PC-9 (cell line): Measurements from ENCODE around the gene IRAK4. TPM values are rescaled to one million over a fixed set of nuclear protein-coding genes. Genes with fewer than 3 reads are reported as not detected.

ENCODE experiments used
- BruUV-seq: library from RNA; stranded (reverse); fragments of 400-500 nt; replicated peaks from 2 replicates; lab custom pipeline; 2021; lab: Mats Ljungman, UMichigan
- CTCF ChIA-PET: fragments of 300-600 bp; sonication (Branson Sonifier 250); formaldehyde crosslinking; loops from one replicate; lab custom pipeline; 2022; ENCODE audit warnings: antibody characterized with exemption; lab: Charles Lee
- POLR2A ChIA-PET: fragments of 300-600 bp; sonication (Branson Sonifier 250); formaldehyde crosslinking; loops from one replicate; lab custom pipeline; 2022; ENCODE audit warnings: antibody characterized with exemption; ENCODE audit not compliant: unreplicated experiment; lab: Charles Lee
- DNase-seq, 2 experiments: peaks; one replicate each; pipeline versions ENCODE4 v3.0.0 to v3.0.0-alpha.2; 2015 to 2022; ENCODE audit warnings: mixed read lengths in 1 of 2
- H2AFZ ChIP-seq: fragments of 200-600 bp; sonication (generic); 2 replicates; pipeline ENCODE4 v1.8.1; 2017; ENCODE audit warnings: antibody characterized with exemption
- H3F3A ChIP-seq: fragments of 200-600 bp; sonication (generic); 2 replicates; pipeline ENCODE4 v1.8.1; 2017; ENCODE audit warnings: antibody characterized with exemption, mild to moderate bottlenecking, low read depth; ENCODE audit not compliant: insufficient read depth
- H3K27ac ChIP-seq: fragments of 200-600 bp; sonication (generic); 2 replicates; pipeline ENCODE4 v1.6.1; 2016; ENCODE audit warnings: mixed run types
- H3K27me3 ChIP-seq: fragments of 200-600 bp; sonication (generic); 2 replicates; pipeline ENCODE4 v1.6.1; 2016; ENCODE audit warnings: low read depth, mixed run types; ENCODE audit not compliant: insufficient read depth
- H3K36me3 ChIP-seq: fragments of 200-600 bp; sonication (generic); 2 replicates; pipeline ENCODE4 v1.6.1; 2016; ENCODE audit warnings: low read depth, mixed run types
- H3K4me1 ChIP-seq: fragments of 200-600 bp; sonication (generic); replicated peaks from 2 replicates; pipeline ENCODE4 v1.6.1; 2016; ENCODE audit warnings: mixed run types; ENCODE audit not compliant: insufficient read depth
- H3K4me2 ChIP-seq: fragments of 200-600 bp; sonication (generic); 2 replicates; pipeline ENCODE4 v1.6.1; 2017; ENCODE audit warnings: mixed run types
- H3K4me3 ChIP-seq: fragments of 200-600 bp; sonication (generic); 2 replicates; pipeline ENCODE4 v1.6.1; 2016; ENCODE audit warnings: mixed run types
- H3K79me2 ChIP-seq: fragments of 200-600 bp; sonication (generic); 2 replicates; pipeline ENCODE4 v1.6.1; 2017; ENCODE audit warnings: low read depth, mixed run types
- H3K9me2 ChIP-seq: fragments of 200-600 bp; sonication (generic); 2 replicates; pipeline ENCODE4 v1.8.1; 2017; ENCODE audit warnings: mild to moderate bottlenecking; ENCODE audit not compliant: insufficient read depth
- H3K9me3 ChIP-seq: fragments of 200-600 bp; sonication (generic); 2 replicates; pipeline ENCODE4 v1.8.1; 2016; ENCODE audit warnings: low read depth; ENCODE audit not compliant: insufficient read depth
- H4K20me1 ChIP-seq: fragments of 200-600 bp; sonication (generic); 2 replicates; pipeline ENCODE4 v1.8.1; 2017; ENCODE audit not compliant: insufficient read depth
- EZH2 ChIP-seq: fragments of 200-600 bp; sonication (generic); IDR thresholded peaks from 2 replicates; pipeline ENCODE4 v1.8.0; 2017; ENCODE audit warnings: antibody characterized with exemption, low read depth
- intact Hi-C: fragments of 100-400 bp; cut with micrococcal nuclease; formaldehyde crosslinking; loops from one replicate; pipeline ENCODE4 v1.10.0; 2022; ENCODE audit not compliant: unreplicated experiment
- total RNA-seq: library from RNA; stranded (reverse); gene quantifications from 2 replicates; pipeline ENCODE4 v1.2.3, GENCODE V29; 2021
- TF ChIP-seq, protein P1 (sequence below): fragments of 200-600 bp; sonication (generic); conservative IDR thresholded peaks from 2 replicates; pipeline ENCODE4 v1.6.1; 2017; ENCODE audit warnings: mixed run types, antibody characterized with exemption, mild to moderate bottlenecking, moderate library complexity

The IRAK4 gene
- total RNA-seq, 1 experiment from 2014 or later, result 10.1 TPM

DNA sequence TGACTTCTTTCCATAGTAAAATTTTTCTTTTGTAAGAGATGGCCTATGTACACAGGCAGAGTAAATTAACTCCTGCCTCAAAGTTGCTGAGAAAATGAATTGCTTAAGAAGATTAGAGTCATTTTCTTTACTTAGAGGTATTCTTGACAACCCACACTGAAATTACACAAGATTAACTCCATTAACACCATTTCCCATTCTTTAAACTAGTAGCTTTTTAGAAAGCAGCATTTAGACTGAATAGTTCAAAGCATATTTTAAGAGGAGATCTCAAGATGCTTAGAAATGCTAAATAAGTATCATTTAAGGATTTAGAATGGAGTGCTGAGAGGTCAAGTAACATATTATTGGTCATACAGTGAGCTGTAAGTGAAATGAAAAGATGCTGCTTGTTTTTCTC, 35.6 kb upstream of the IRAK4 start:
- Histone ChIP-seq H3K27me3 (no peaks in the 10 kb centered on the region), H3K79me2 (no peaks in the 10 kb centered on the region), H3K4me1 (no peaks in the 10 kb centered on the region), H2AFZ (no peak overlapping the region), H3K4me3 (no peak overlapping the region), H4K20me1 (no peaks in the 10 kb centered on the region), H3K27ac (no peak overlapping the region), H3K36me3 (peaks cover 4% of the 10 kb centered on the region; the same call in 1 of the 2 replicates), H3K4me2 (no peak overlapping the region), H3K9me2 (0 out of 2 replicates have a peak, but pooled peaks cover 3% of the 10 kb centered on the region), H3F3A (no peaks in the 10 kb centered on the region), H3K9me3 (no peaks in the 10 kb centered on the region; the same call in 1 of the 2 replicates)
- intact Hi-C loops, result no loop called here
- ChIA-PET CTCF (no interaction called here), POLR2A (no interaction called here)
- DNase-seq, result no peak
- no TSS peak for BruUV-seq
- TF ChIP-seq, protein P1, sequence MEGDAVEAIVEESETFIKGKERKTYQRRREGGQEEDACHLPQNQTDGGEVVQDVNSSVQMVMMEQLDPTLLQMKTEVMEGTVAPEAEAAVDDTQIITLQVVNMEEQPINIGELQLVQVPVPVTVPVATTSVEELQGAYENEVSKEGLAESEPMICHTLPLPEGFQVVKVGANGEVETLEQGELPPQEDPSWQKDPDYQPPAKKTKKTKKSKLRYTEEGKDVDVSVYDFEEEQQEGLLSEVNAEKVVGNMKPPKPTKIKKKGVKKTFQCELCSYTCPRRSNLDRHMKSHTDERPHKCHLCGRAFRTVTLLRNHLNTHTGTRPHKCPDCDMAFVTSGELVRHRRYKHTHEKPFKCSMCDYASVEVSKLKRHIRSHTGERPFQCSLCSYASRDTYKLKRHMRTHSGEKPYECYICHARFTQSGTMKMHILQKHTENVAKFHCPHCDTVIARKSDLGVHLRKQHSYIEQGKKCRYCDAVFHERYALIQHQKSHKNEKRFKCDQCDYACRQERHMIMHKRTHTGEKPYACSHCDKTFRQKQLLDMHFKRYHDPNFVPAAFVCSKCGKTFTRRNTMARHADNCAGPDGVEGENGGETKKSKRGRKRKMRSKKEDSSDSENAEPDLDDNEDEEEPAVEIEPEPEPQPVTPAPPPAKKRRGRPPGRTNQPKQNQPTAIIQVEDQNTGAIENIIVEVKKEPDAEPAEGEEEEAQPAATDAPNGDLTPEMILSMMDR, result no peak
- no peak for TF ChIP-seq EZH2

DNA sequence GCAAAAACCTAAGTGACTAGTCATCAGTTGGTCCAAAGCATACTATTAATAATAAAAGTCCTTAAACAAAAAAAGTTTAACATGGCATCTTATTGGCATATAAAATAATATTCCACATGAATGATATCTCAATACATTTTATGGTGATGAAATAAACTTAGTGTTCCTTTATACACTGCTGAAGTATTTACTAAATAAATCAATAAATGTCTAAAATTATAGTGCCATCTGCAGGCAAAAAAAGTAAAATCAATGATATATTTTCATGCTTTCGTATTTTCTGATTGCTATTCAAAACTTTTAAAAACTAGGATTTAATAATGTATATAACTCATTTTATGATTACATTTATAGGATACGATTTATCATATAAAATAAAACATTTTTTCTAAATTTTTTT, 30.6 kb upstream of the IRAK4 start:
- H4K20me1 ChIP-seq, result no peaks in the 10 kb centered on the region
- H3K4me2 ChIP-seq, result no peak overlapping the region
- H3K4me1 ChIP-seq, result no peaks in the 10 kb centered on the region
- H3K79me2 ChIP-seq, result no peaks in the 10 kb centered on the region
- no peaks in the 10 kb centered on the region for H3K9me2 ChIP-seq
- ChIA-PET CTCF (no interaction called here), POLR2A (no interaction called here)
- H3K27ac ChIP-seq, result no peak overlapping the region
- H3K36me3 ChIP-seq, result peaks cover 4% of the 10 kb centered on the region; the same call in 1 of the 2 replicates
- no TSS peak for BruUV-seq
- H3K4me3 ChIP-seq, result no peak overlapping the region
- no peaks in the 10 kb centered on the region for H3K27me3 ChIP-seq
- no peaks in the 10 kb centered on the region for H3K9me3 ChIP-seq
- intact Hi-C loops, result loop anchor here (2.0 kb wide), 1 partner anchor 227 kb away; no protein-coding TSS in a partner anchor
- no peak for TF ChIP-seq EZH2
- TF ChIP-seq, protein P1, result peak; percentile 63
- H3F3A ChIP-seq, result no peaks in the 10 kb centered on the region; the same call in 1 of the 2 replicates
- H2AFZ ChIP-seq, result no peak overlapping the region
- no peak for DNase-seq

DNA sequence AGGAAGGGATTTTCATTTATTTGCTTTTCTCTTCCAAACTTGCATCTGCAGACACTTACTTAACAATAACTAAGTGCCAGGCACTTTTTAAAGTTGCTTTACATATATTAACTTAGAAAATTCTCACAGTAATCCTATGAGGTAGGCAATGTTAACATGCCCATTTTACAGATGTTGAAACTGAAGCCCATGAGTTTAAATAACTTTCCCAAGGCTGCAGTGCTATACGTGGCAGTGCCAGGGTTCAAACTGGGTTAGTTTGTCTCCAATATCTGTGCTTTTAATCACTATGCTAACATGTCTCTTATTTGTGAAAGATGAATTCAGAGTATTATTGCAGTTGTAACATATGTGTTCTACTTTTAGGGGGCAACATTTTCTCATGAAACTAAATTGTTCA, 30.1 kb upstream of the IRAK4 start:
- H2AFZ ChIP-seq, result no peak overlapping the region
- H3F3A ChIP-seq, result no peaks in the 10 kb centered on the region; the same call in 1 of the 2 replicates
- no peaks in the 10 kb centered on the region for H3K4me1 ChIP-seq
- no TSS peak for BruUV-seq
- H3K4me2 ChIP-seq, result no peak overlapping the region
- DNase-seq, result no peak
- H3K27me3 ChIP-seq, result no peaks in the 10 kb centered on the region
- TF ChIP-seq, protein P1, result no peak
- no peak for TF ChIP-seq EZH2
- H3K27ac ChIP-seq, result no peak overlapping the region
- intact Hi-C loops, result loop anchor here (2.0 kb wide), 1 partner anchor 228 kb away; no protein-coding TSS in a partner anchor
- POLR2A ChIA-PET, result no interaction called here
- H3K36me3 ChIP-seq, result peaks cover 4% of the 10 kb centered on the region; the same call in 1 of the 2 replicates
- no peaks in the 10 kb centered on the region for H3K9me3 ChIP-seq
- no peaks in the 10 kb centered on the region for H4K20me1 ChIP-seq
- no peak overlapping the region for H3K4me3 ChIP-seq
- H3K79me2 ChIP-seq, result no peaks in the 10 kb centered on the region
- H3K9me2 ChIP-seq, result no peaks in the 10 kb centered on the region
- CTCF ChIA-PET, result no interaction called here
